CD14-positive monocyte (primary cell): ENCODE data around the gene KIF1B. TPM values are rescaled to one million over a fixed set of nuclear protein-coding genes. Genes with fewer than 3 reads are reported as not detected.

ENCODE experiments used
- DNase-seq, 3 donors: peaks; one replicate each; pipeline ENCODE4 v3.0.0-alpha.2; 2011 to 2022
- H2AFZ ChIP-seq: 2 replicates; pipeline ENCODE4 v1.6.0; 2012; ENCODE audit warnings: mild to moderate bottlenecking, low read depth, low read length, inconsistent platforms; ENCODE audit not compliant: insufficient read depth, poor library complexity, severe bottlenecking
- H3K27ac ChIP-seq, 2 donors: 1 replicate in 1 of 2; 2 replicates in 1 of 2; pipeline ENCODE4 v1.5.1; 2012 to 2013; ENCODE audit warnings: low read length in 2 of 2, control low read depth in 1 of 2, inconsistent platforms in 1 of 2, low read depth in 1 of 2, mild to moderate bottlenecking in 1 of 2
- H3K27me3 ChIP-seq, 2 donors: one replicate each; pipeline versions ENCODE4 v1.6.0 to v1.6.1; 2011 to 2013; ENCODE audit warnings: low read length in 2 of 2; ENCODE audit not compliant: control insufficient read depth in 2 of 2, insufficient read depth in 2 of 2
- H3K36me3 ChIP-seq, 2 donors: replicated peaks in 1 of 2; 1 replicate in 1 of 2; 2 replicates in 1 of 2; pipeline versions ENCODE4 v1.5.1 to v1.6.1; 2012 to 2013; ENCODE audit warnings: low read length in 2 of 2, control low read depth in 1 of 2, inconsistent platforms in 1 of 2, mild to moderate bottlenecking in 1 of 2; ENCODE audit not compliant: insufficient read depth in 2 of 2, control insufficient read depth in 1 of 2
- H3K4me1 ChIP-seq, 2 donors: 1 replicate in 1 of 2; 2 replicates in 1 of 2; pipeline versions ENCODE4 v1.5.1 to v1.6.1; 2012 to 2013; ENCODE audit warnings: low read length in 2 of 2, control low read depth in 1 of 2, inconsistent platforms in 1 of 2, mild to moderate bottlenecking in 1 of 2, moderate library complexity in 1 of 2; ENCODE audit not compliant: insufficient read depth in 2 of 2, control insufficient read depth in 1 of 2
- H3K4me2 ChIP-seq: replicated peaks from 2 replicates; pipeline ENCODE3; 2012; ENCODE audit warnings: low read length, moderate library complexity, mild to moderate bottlenecking; ENCODE audit not compliant: poor library complexity, severe bottlenecking; ENCODE audit errors: extremely low read depth
- H3K4me3 ChIP-seq, 3 experiments: fragments of 200-600 bp in 1 of 3; sonication (generic) in 1 of 3; replicated peaks in 1 of 3; 1 replicate in 2 of 3; 2 replicates in 1 of 3; pipeline ENCODE4 v1.5.1; 2011 to 2013; ENCODE audit warnings: low read length in 3 of 3, mild to moderate bottlenecking in 3 of 3, control low read depth in 2 of 3, low read depth in 2 of 3, inconsistent platforms in 1 of 3, moderate library complexity in 1 of 3
- H3K79me2 ChIP-seq: 2 replicates; pipeline ENCODE4 v1.6.0; 2012; ENCODE audit warnings: mild to moderate bottlenecking, control low read depth, inconsistent platforms, low read length, moderate library complexity; ENCODE audit not compliant: insufficient read depth
- H3K9ac ChIP-seq: 2 replicates; pipeline ENCODE4 v1.6.0; 2017; ENCODE audit warnings: low read length, mild to moderate bottlenecking; ENCODE audit not compliant: insufficient read depth, poor library complexity, severe bottlenecking
- H3K9me3 ChIP-seq, 2 donors: replicated peaks in 1 of 2; 1 replicate in 1 of 2; 2 replicates in 1 of 2; pipeline versions ENCODE4 v1.5.1 to v1.6.1; 2012 to 2013; ENCODE audit warnings: low read length in 2 of 2, control low read depth in 1 of 2; ENCODE audit not compliant: control insufficient read depth in 1 of 2, insufficient read depth in 1 of 2
- H4K20me1 ChIP-seq: 2 replicates; pipeline ENCODE4 v1.6.0; 2012; ENCODE audit warnings: mild to moderate bottlenecking, low read length, control low read depth, moderate library complexity; ENCODE audit not compliant: insufficient read depth
- H3K27ac Mint-ChIP-seq, 7 donors: one replicate each; pipeline ENCODE4 v1.8.0; 2020; ENCODE audit warnings: mild to moderate bottlenecking in 7 of 7, mixed read lengths in 7 of 7, moderate library complexity in 6 of 7, inconsistent platforms in 2 of 7
- H3K27me3 Mint-ChIP-seq, 3 donors: one replicate each; pipeline ENCODE4 v1.8.0; 2021 to 2022; ENCODE audit warnings: low read depth in 3 of 3, mild to moderate bottlenecking in 3 of 3, mixed read lengths in 3 of 3, moderate library complexity in 3 of 3, inconsistent platforms in 1 of 3
- H3K36me3 Mint-ChIP-seq, 2 donors: one replicate each; pipeline ENCODE4 v1.8.0; 2020; ENCODE audit warnings: mixed read lengths in 2 of 2, inconsistent platforms in 1 of 2, mild to moderate bottlenecking in 1 of 2
- H3K4me1 Mint-ChIP-seq: one replicate; pipeline ENCODE4 v1.8.0; 2020; ENCODE audit warnings: mild to moderate bottlenecking, mixed read lengths
- H3K4me3 Mint-ChIP-seq, 2 donors: one replicate each; pipeline ENCODE4 v1.8.0; 2020; ENCODE audit warnings: mild to moderate bottlenecking in 2 of 2, mixed read lengths in 2 of 2, moderate library complexity in 1 of 2
- H3K9me3 Mint-ChIP-seq, 7 donors: one replicate each; pipeline ENCODE4 v1.8.0; 2020 to 2022; ENCODE audit warnings: mixed read lengths in 7 of 7, mild to moderate bottlenecking in 6 of 7, moderate library complexity in 6 of 7, inconsistent platforms in 2 of 7
- CTCF ChIP-seq: fragments of 200-600 bp; IDR thresholded peaks from one replicate; pipeline ENCODE4 v1.8.0; 2022; ENCODE audit warnings: antibody characterized with exemption, mild to moderate bottlenecking
- WGBS: methylation state at CpG from one replicate; pipeline ENCODE4 v1.1.5; 2013; ENCODE audit warnings: missing lambda C conversion rate; ENCODE audit not compliant: insufficient coverage; 5-methylcytosine and 5-hydroxymethylcytosine counted together
- intact Hi-C, 2 donors: fragments of 100-400 bp; cut with micrococcal nuclease; formaldehyde crosslinking; loops; one replicate each; pipeline versions ENCODE4 v1.15.0 to v1.15.1; 2023
- polyA plus RNA-seq, 3 donors: library from polyadenylated mRNA; depleted of rRNA in 1 of 3; unstranded in 2 of 3; stranded (reverse) in 1 of 3; fragments of 300-500 nt in 2 of 3; fragments of >200 nt in 1 of 3; fragmentation: Illumina TruSeq in 2 of 3; gene quantifications; 1 replicate in 2 of 3; 2 replicates in 1 of 3; pipeline ENCODE4 v1.2.3, GENCODE V29; 2012 to 2021
- small RNA-seq: library from RNA; depleted of rRNA; stranded (forward); fragments of <200 nt; gene quantifications from one replicate; pipeline ENCODE3, GENCODE V24; 2012; ENCODE audit warnings: low read depth; ENCODE audit not compliant: insufficient read length

Gene KIF1B
- polyA plus RNA-seq, 3 donors: 3.0 to 7.0 (median 3.3) TPM

GRCh38 chr1:10429868-10430215 is 219.5 kb downstream of the KIF1B start:
- peak overlapping the region; percentile 86 for H3K4me2 ChIP-seq
- H3K4me1 ChIP-seq: peaks cover 25 to 40% of the 10 kb centered on the region in 2 donors
- Mint-ChIP-seq H3K36me3 (peaks cover 5 to 8% of the 10 kb centered on the region in 2 donors), H3K9me3 (peaks cover 0 to 5% (median 0%) of the 10 kb centered on the region in 7 donors), H3K27ac (peak overlapping the region; percentile 40 to 96 (median 87)), H3K4me3 (peak overlapping the region; percentile 88 to 92), H3K27me3 (peaks cover 0 to 7% (median 1%) of the 10 kb centered on the region in 3 donors), H3K4me1 (peaks cover 34% of the 10 kb centered on the region)
- 21% methylated on average over 12 of the region's 16 CpGs for WGBS
- peak; percentile 42 to 64 (median 47) for DNase-seq
- H3K27ac ChIP-seq: peak overlapping the region in 1 of 2 donors; percentile 54
- no peaks in the 10 kb centered on the region for H3K27me3 ChIP-seq
- H3K9ac ChIP-seq: peak overlapping the region; percentile 58
- H3K9me3 ChIP-seq: no peaks in the 10 kb centered on the region
- intact Hi-C loops: loop anchor here (1.0 to 5.0 kb wide), 5 partner anchors 15 to 64 kb away; partner anchors contain the start of genes DFFA (in 2 of the 2) and PEX14 (in 1 of the 2)
- H2AFZ ChIP-seq: peak overlapping the region; percentile 97
- TF ChIP-seq CTCF: no peak
- no peaks in the 10 kb centered on the region for H4K20me1 ChIP-seq
- H3K4me3 ChIP-seq: peak overlapping the region; percentile 37 to 84 (median 67)
- H3K36me3 ChIP-seq: no peaks in the 10 kb centered on the region
- no peaks in the 10 kb centered on the region for H3K79me2 ChIP-seq

- Histone ChIP-seq H3K4me2 (peak within 1 kb of the TSS; percentile 86), H3K9me3 (no peaks in the 10 kb centered on the region), H3K36me3 (no peaks in the 10 kb centered on the region), H3K4me1 (peaks cover 25 to 40% of the 10 kb centered on the region in 2 donors), H4K20me1 (no peaks in the 10 kb centered on the region), H3K27me3 (no peaks in the 10 kb centered on the region), H2AFZ (peak within 1 kb of the TSS; percentile 97), H3K4me3 (peak within 1 kb of the TSS; percentile 37 to 84 (median 67)), H3K9ac (peak within 1 kb of the TSS; percentile 58), H3K79me2 (no peaks in the 10 kb centered on the region), H3K27ac (peak within 1 kb of the TSS; percentile 41 to 54)
- Mint-ChIP-seq H3K4me3 (peak within 1 kb of the TSS; percentile 88 to 92), H3K9me3 (peaks cover 0 to 5% (median 0%) of the 10 kb centered on the region in 7 donors), H3K27me3 (peaks cover 0 to 5% (median 1%) of the 10 kb centered on the region in 3 donors), H3K36me3 (peaks cover 5% of the 10 kb centered on the region in 2 donors), H3K27ac (peak within 1 kb of the TSS; percentile 72 to 96 (median 91)), H3K4me1 (peaks cover 33% of the 10 kb centered on the region)
- peak; percentile 83 to 87 (median 84) for DNase-seq
- peak; percentile 99 for TF ChIP-seq CTCF
- intact Hi-C loops: loop anchor here (1.0 to 5.0 kb wide), 4 partner anchors 42 to 64 kb away; partner anchors contain the start of genes DFFA (in 2 of the 2) and PEX14 (in 1 of the 2)
- under 1% methylated on average over 95 of the region's 95 CpGs for WGBS
Measured at GRCh38 chr1:10430216-10431069, 220.1 kb downstream of the KIF1B start, which contains the start of gene CENPS. CENPS (plus strand) TSS chr1:10430433; CDS start chr1:10430518, 85 bp downstream.

Small RNAs within 50 kb of the gene (small RNA-seq; reads per million reads assigned to genes)
- gene MIR1273D: not detected
- not detected for gene RNU6-37P
- gene RNU6-828P: not detected

Other genes with a start within 250 kb of the KIF1B start
- gene RBP7, start 213.3 kb upstream of the KIF1B start, polyA plus RNA-seq: 100 to 1,000 TPM; 116 to 340 (median 306) TPM
- gene UBE4B, start 177.6 kb upstream of the KIF1B start, polyA plus RNA-seq: 10 to 100 TPM in 1 of 3 donors, 1 to 10 TPM in 2; 6.0 to 34.6 (median 9.2) TPM
- gene PGD, start 188.5 kb downstream of the KIF1B start, polyA plus RNA-seq: 100 to 1,000 TPM; 173 to 509 (median 471) TPM
- gene CENPS, start 219.9 kb downstream of the KIF1B start, polyA plus RNA-seq: 1 to 10 TPM in 2 of 3 donors, under 1 TPM in 1; 0.48 to 3.5 (median 2.5) TPM
- gene CORT, start 239.5 kb downstream of the KIF1B start, polyA plus RNA-seq: not detected